CD8-positive, alpha-beta memory T cell (primary cell): Measurements from ENCODE around the gene C2CD5. TPM values are rescaled to one million over a fixed set of nuclear protein-coding genes. Genes with fewer than 3 reads are reported as not detected.

Experiments used
- polyA plus RNA-seq: library from polyadenylated mRNA; unstranded; fragments of 300-500 nt; fragmentation: Illumina TruSeq; gene quantifications from one replicate; pipeline ENCODE4 v1.2.3, GENCODE V29; 2021
- total RNA-seq, 2 experiments: library from RNA; stranded (reverse); gene quantifications; one replicate each; pipeline ENCODE4 v1.2.3, GENCODE V29; 2021

C2CD5 gene
- total and polyA plus RNA-seq, 3 experiments from 2014 or later, result 17.9 to 26.2 (median 25.3) TPM

Other genes starting within 250 kb of the C2CD5 start
- 10 to 100 TPM; 10.2 to 11.4 TPM for gene ST8SIA1, start 209.8 kb downstream of the C2CD5 start, total RNA-seq
- 4.5 TPM for gene ST8SIA1, start 209.8 kb downstream of the C2CD5 start, polyA plus RNA-seq
- 10 to 100 TPM; 76.7 to 78.4 TPM for gene ETNK1, start 80.6 kb upstream of the C2CD5 start, total RNA-seq
- 18.4 TPM for gene ETNK1, start 80.6 kb upstream of the C2CD5 start, polyA plus RNA-seq